K562 (cell line): Measurements from ENCODE around the gene USP5. TPM values are rescaled to one million over a fixed set of nuclear protein-coding genes. Genes with fewer than 3 reads are reported as not detected.
A peak's percentile ranks its signal among the peaks of the same experiment; 100 is the strongest.

ENCODE experiments used
- ATAC-seq: fragments of 200-7000 bp; cut with Tn5 transposase; 3 replicates; pipeline ENCODE4 v1.9.1; 2020; ENCODE audit warnings: moderate library complexity
- BruUV-seq: library from RNA; stranded (reverse); fragments of 400-500 nt; replicated peaks from 2 replicates; lab custom pipeline; 2021; lab: Mats Ljungman, UMichigan
- CTCF ChIA-PET: fragments of 300-600 bp; formaldehyde crosslinking; extraction: SDS; loops from one replicate; lab custom pipeline; 2021; ENCODE audit warnings: low intra/inter-chr PET ratio; lab: Yijun Ruan, JAX
- POLR2A ChIA-PET: fragments of 300-600, 350-650 bp; sonication (Branson Sonifier 250); formaldehyde crosslinking; extraction: SDS; loops from one replicate; lab custom pipeline; 2021; ENCODE audit warnings: antibody characterized with exemption, inconsistent platforms; lab: Yijun Ruan, JAX
- DNase-seq, 4 experiments: peaks; one replicate each; pipeline versions ENCODE4 v3.0.0 to v3.0.0-alpha.2; 2011 to 2018; ENCODE audit warnings: low spot score in 3 of 4, mixed read lengths in 3 of 4; ENCODE audit errors: extremely low read depth in 1 of 4
- FAIRE-seq: peaks from 2 replicates; lab custom pipeline; 2011; peaks lifted over from hg19 to GRCh38; lab: Jason Lieb, UNC
- H2AFZ ChIP-seq: 2 replicates; pipeline ENCODE4 v1.6.0; 2011; ENCODE audit warnings: low read depth, low read length, control low read depth, inconsistent platforms
- H3K27ac ChIP-seq: fragments of 200-600 bp; 3 replicates; pipeline ENCODE4 v1.8.0; 2011; ENCODE audit warnings: low read depth, mild to moderate bottlenecking, control low read depth, inconsistent platforms, low read length, moderate library complexity, mixed read lengths; ENCODE audit errors: extremely low read depth
- H3K27me3 ChIP-seq, 2 experiments: fragments of 300-600 bp in 1 of 2; 2 replicates in 1 of 2; 3 replicates in 1 of 2; pipeline versions ENCODE4 v1.6.0 to v1.8.0; 2011; ENCODE audit warnings: inconsistent platforms in 2 of 2, low read length in 2 of 2, mild to moderate bottlenecking in 1 of 2, mixed read lengths in 1 of 2, moderate library complexity in 1 of 2; ENCODE audit not compliant: control insufficient read depth in 2 of 2, insufficient read depth in 2 of 2
- H3K36me3 ChIP-seq: fragments of 300-600 bp; 3 replicates; pipeline ENCODE4 v1.8.0; 2011; ENCODE audit warnings: mild to moderate bottlenecking, low read length, inconsistent platforms; ENCODE audit not compliant: control insufficient read depth, insufficient read depth
- H3K4me1 ChIP-seq, 2 experiments: fragments of 200-600 bp in 1 of 2; replicated peaks in 1 of 2; 2 replicates in 1 of 2; 3 replicates in 1 of 2; pipeline versions ENCODE4 v1.5.1 to v1.8.0; 2011; ENCODE audit warnings: inconsistent platforms in 2 of 2, low read length in 2 of 2, mild to moderate bottlenecking in 1 of 2, mixed read lengths in 1 of 2, moderate library complexity in 1 of 2; ENCODE audit not compliant: control insufficient read depth in 2 of 2, insufficient read depth in 2 of 2
- H3K4me2 ChIP-seq: 2 replicates; pipeline ENCODE4 v1.6.1; 2011; ENCODE audit warnings: low read length, control low read depth, inconsistent platforms, mixed read lengths; ENCODE audit not compliant: insufficient read depth
- H3K4me3 ChIP-seq: fragments of 200-600 bp; sonication (generic), shearing (Covaris generic); 2 replicates; pipeline ENCODE4 v1.5.1; 2016; ENCODE audit warnings: control low read depth, inconsistent platforms
- H3K79me2 ChIP-seq: fragments of 200-600 bp; 3 replicates; pipeline ENCODE4 v1.8.0; 2011; ENCODE audit warnings: low read length, inconsistent platforms; ENCODE audit not compliant: control insufficient read depth, insufficient read depth
- H3K9ac ChIP-seq, 2 experiments: 2 replicates each; pipeline versions ENCODE4 v1.6.0 to v1.6.1; 2011; ENCODE audit warnings: low read depth in 2 of 2, low read length in 2 of 2, control low read depth in 1 of 2, inconsistent platforms in 1 of 2, mild to moderate bottlenecking in 1 of 2, mixed read lengths in 1 of 2; ENCODE audit not compliant: insufficient read depth in 1 of 2
- H3K9me1 ChIP-seq: one replicate; pipeline ENCODE4 v1.6.0; 2011; ENCODE audit warnings: inconsistent platforms, mild to moderate bottlenecking, low read length, moderate library complexity; ENCODE audit not compliant: control insufficient read depth, insufficient read depth
- H3K9me3 ChIP-seq: replicated peaks from 2 replicates; pipeline ENCODE4 v1.5.1; 2011; ENCODE audit warnings: low read depth, low read length, inconsistent platforms; ENCODE audit not compliant: control insufficient read depth, insufficient read depth
- H4K20me1 ChIP-seq: replicated peaks from 2 replicates; pipeline ENCODE4 v1.6.1; 2011; ENCODE audit warnings: low read length, inconsistent platforms, mixed read lengths; ENCODE audit not compliant: control insufficient read depth, insufficient read depth
- FOXA3 ChIP-seq, 2 experiments: fragments of 450-650 bp in 1 of 2; sonication (generic) in 1 of 2; formaldehyde crosslinking; IDR thresholded peaks in 1 of 2; conservative IDR thresholded peaks in 1 of 2; 2 replicates each; pipeline versions ENCODE4 v1.4.0 to v1.8.0; 2020 to 2022; ENCODE audit warnings: mild to moderate bottlenecking in 2 of 2, missing genetic modification reagents in 1 of 2
- IRF2 ChIP-seq: sonication (generic); formaldehyde crosslinking; IDR thresholded peaks from 2 replicates; pipeline ENCODE4 v1.8.1; 2022; ENCODE audit warnings: mild to moderate bottlenecking, missing genetic modification reagents
- MYC ChIP-seq, 2 experiments: fragments of 250-450 bp in 1 of 2; sonication (Bioruptor Pico) in 1 of 2; IDR thresholded peaks; 2 replicates each; pipeline versions ENCODE4 v1.5.1 to v1.6.1; 2012 to 2021; ENCODE audit warnings: low read depth in 2 of 2, borderline replicate concordance in 1 of 2, improper control_type of control experiment in 1 of 2, low read length in 1 of 2, mild to moderate bottlenecking in 1 of 2, moderate library complexity in 1 of 2
- NCOA6 ChIP-seq: fragments of 450-650 bp; IDR thresholded peaks from 2 replicates; pipeline ENCODE4 v1.6.1; 2017; ENCODE audit warnings: mild to moderate bottlenecking
- NFIC ChIP-seq: fragments of 450-650 bp; IDR thresholded peaks from 2 replicates; pipeline ENCODE4 v1.6.1; 2017; ENCODE audit warnings: mild to moderate bottlenecking, inconsistent platforms
- PTBP1 ChIP-seq: fragments of 200-400 bp; formaldehyde crosslinking; IDR thresholded peaks from 2 replicates; pipeline ENCODE4 v1.6.1; 2017; ENCODE audit warnings: low read depth, low read length
- ZEB2 ChIP-seq: fragments of 450-650 bp; IDR thresholded peaks from 2 replicates; pipeline ENCODE4 v1.6.1; 2016
- ZNF134 ChIP-seq: fragments of 250-450 bp; sonication (Bioruptor Pico); conservative IDR thresholded peaks from 2 replicates; pipeline ENCODE4 v1.4.0; 2020
- ZNF24 ChIP-seq: fragments of 450-650 bp; IDR thresholded peaks from 2 replicates; pipeline ENCODE4 v1.6.1; 2016
- ZNF699 ChIP-seq: fragments of 250-450 bp; sonication (Bioruptor Pico); IDR thresholded peaks from 2 replicates; pipeline ENCODE4 v1.8.0; 2021; ENCODE audit warnings: mild to moderate bottlenecking, moderate library complexity; ENCODE audit not compliant: insufficient replicate concordance
- ZNF785 ChIP-seq: fragments of 250-450 bp; sonication (Bioruptor Pico); IDR thresholded peaks from 2 replicates; pipeline ENCODE4 v1.4.0; 2020; ENCODE audit warnings: mild to moderate bottlenecking
- WGBS: fragments of 100-300 bp; shearing (Covaris generic); methylation state at CpG from one replicate; pipeline ENCODE4 v1.1.6; 2016; ENCODE audit warnings: low coverage, mixed read lengths; ENCODE audit not compliant: insufficient coverage; ENCODE audit errors: missing lambda C conversion rate; 5-methylcytosine and 5-hydroxymethylcytosine counted together
- in situ Hi-C: fragments of 300-500 bp; cut with MboI; formaldehyde crosslinking; loops from 4 replicates; pipeline ENCODE4 v1.15.0; 2018; ENCODE audit warnings: inconsistent platforms, mixed read lengths
- intact Hi-C: fragments of 100-400 bp; cut with micrococcal nuclease; formaldehyde crosslinking; loops from 2 replicates; pipeline ENCODE4 v1.14.2; 2022
- polyA plus RNA-seq, 8 experiments: library from polyadenylated mRNA; depleted of rRNA in 4 of 8; stranded (reverse) in 5 of 8; unstranded in 3 of 8; fragments of >200 nt; fragmentation: Nextera tagmentation in 2 of 8; fragmentation: Illumina TruSeq in 1 of 8; extraction: Ambion mirVana in 2 of 8; extraction: Trizol in 1 of 8; gene quantifications; 2 replicates each; pipeline versions ENCODE4 v1.2.1 to v1.2.3, GENCODE V29; 2011 to 2014; ENCODE audit warnings: inconsistent platforms in 1 of 8, missing spikeins in 1 of 8
- total RNA-seq, 7 experiments: library from RNA; depleted of rRNA in 6 of 7; stranded (reverse); fragments of >200 nt in 6 of 7; fragmentation: Illumina TruSeq in 2 of 7; extraction: Trizol in 2 of 7; gene quantifications; 2 replicates each; pipeline versions ENCODE4 v1.2.1 to v1.2.3, GENCODE V29; 2011 to 2021; ENCODE audit warnings: low replicate concordance in 1 of 7
- TF ChIP-seq, protein P1 (sequence below): fragments of 450-650 bp; formaldehyde crosslinking; IDR thresholded peaks from 2 replicates; pipeline ENCODE4 v1.4.0; 2022; ENCODE audit warnings: missing genetic modification characterization
- TF ChIP-seq, protein P2 (sequence below), 2 experiments: fragments of 450-650 bp; conservative IDR thresholded peaks; 2 replicates each; pipeline ENCODE4 v1.6.1; 2017; ENCODE audit warnings: mild to moderate bottlenecking in 2 of 2, moderate library complexity in 2 of 2
- TF ChIP-seq, protein P3 (sequence below): fragments of 150-350 bp; IDR thresholded peaks from 2 replicates; pipeline ENCODE4 v1.6.1; 2014; ENCODE audit warnings: low read depth, mild to moderate bottlenecking, low read length, borderline replicate concordance
- TF ChIP-seq, protein P4 (sequence below): fragments of 250-450 bp; sonication (Bioruptor Pico); IDR thresholded peaks from 2 replicates; pipeline ENCODE4 v1.8.0; 2022; ENCODE audit warnings: inconsistent platforms

The USP5 gene
- total and polyA plus RNA-seq, 9 of the 15 experiments (the other 6 are each of a cell fraction or from before 2014, with no cell fraction given): 1.4 to 107 (median 48.6) TPM

DNA sequence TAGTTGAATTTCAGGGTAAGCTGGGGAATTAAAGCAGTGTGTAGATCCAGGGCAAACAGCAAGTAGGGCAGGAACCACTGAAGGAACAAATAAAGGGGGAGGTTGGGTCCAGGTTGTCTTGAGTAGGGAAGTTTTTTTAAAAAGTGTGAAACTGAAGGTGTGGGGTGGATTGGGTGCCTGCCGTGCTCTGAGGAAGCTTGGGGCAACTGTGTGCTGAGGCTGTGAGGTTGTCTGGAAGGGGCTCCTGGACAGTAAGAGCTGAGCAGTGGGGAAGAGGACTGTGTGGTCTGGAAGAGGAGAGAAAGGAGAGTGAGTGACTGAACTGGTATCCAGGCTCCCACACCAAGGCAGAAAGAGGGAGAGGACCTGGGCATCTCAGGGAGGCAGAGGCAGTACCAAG, 41.2 kb upstream of the USP5 start:
- POLR2A ChIA-PET: interaction anchor here (0.6 to 2.1 kb wide), 2 partner anchors 18 to 62 kb away, joined by 3 to 5 read pairs; no protein-coding TSS in a partner anchor
- intact Hi-C loops: no loop called here
- TF ChIP-seq, protein P1, sequence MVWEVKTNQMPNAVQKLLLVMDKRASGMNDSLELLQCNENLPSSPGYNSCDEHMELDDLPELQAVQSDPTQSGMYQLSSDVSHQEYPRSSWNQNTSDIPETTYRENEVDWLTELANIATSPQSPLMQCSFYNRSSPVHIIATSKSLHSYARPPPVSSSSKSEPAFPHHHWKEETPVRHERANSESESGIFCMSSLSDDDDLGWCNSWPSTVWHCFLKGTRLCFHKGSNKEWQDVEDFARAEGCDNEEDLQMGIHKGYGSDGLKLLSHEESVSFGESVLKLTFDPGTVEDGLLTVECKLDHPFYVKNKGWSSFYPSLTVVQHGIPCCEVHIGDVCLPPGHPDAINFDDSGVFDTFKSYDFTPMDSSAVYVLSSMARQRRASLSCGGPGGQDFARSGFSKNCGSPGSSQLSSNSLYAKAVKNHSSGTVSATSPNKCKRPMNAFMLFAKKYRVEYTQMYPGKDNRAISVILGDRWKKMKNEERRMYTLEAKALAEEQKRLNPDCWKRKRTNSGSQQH: no peak
- TF ChIP-seq, protein P2, sequence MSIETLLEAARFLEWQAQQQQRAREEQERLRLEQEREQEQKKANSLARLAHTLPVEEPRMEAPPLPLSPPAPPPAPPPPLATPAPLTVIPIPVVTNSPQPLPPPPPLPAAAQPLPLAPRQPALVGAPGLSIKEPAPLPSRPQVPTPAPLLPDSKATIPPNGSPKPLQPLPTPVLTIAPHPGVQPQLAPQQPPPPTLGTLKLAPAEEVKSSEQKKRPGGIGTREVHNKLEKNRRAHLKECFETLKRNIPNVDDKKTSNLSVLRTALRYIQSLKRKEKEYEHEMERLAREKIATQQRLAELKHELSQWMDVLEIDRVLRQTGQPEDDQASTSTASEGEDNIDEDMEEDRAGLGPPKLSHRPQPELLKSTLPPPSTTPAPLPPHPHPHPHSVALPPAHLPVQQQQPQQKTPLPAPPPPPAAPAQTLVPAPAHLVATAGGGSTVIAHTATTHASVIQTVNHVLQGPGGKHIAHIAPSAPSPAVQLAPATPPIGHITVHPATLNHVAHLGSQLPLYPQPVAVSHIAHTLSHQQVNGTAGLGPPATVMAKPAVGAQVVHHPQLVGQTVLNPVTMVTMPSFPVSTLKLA (conservative IDR thresholded peaks at IDR 0.05): no peak
- no peak for TF ChIP-seq FOXA3 (CRISPR knock-in tag; conservative IDR thresholded peaks at IDR 0.05 in 1 of 2, IDR thresholded peaks at IDR 0.05 in 1 of 2)
- TF ChIP-seq, protein P3, sequence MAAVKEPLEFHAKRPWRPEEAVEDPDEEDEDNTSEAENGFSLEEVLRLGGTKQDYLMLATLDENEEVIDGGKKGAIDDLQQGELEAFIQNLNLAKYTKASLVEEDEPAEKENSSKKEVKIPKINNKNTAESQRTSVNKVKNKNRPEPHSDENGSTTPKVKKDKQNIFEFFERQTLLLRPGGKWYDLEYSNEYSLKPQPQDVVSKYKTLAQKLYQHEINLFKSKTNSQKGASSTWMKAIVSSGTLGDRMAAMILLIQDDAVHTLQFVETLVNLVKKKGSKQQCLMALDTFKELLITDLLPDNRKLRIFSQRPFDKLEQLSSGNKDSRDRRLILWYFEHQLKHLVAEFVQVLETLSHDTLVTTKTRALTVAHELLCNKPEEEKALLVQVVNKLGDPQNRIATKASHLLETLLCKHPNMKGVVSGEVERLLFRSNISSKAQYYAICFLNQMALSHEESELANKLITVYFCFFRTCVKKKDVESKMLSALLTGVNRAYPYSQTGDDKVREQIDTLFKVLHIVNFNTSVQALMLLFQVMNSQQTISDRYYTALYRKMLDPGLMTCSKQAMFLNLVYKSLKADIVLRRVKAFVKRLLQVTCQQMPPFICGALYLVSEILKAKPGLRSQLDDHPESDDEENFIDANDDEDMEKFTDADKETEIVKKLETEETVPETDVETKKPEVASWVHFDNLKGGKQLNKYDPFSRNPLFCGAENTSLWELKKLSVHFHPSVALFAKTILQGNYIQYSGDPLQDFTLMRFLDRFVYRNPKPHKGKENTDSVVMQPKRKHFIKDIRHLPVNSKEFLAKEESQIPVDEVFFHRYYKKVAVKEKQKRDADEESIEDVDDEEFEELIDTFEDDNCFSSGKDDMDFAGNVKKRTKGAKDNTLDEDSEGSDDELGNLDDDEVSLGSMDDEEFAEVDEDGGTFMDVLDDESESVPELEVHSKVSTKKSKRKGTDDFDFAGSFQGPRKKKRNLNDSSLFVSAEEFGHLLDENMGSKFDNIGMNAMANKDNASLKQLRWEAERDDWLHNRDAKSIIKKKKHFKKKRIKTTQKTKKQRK: no peak
- TF ChIP-seq, protein P4, sequence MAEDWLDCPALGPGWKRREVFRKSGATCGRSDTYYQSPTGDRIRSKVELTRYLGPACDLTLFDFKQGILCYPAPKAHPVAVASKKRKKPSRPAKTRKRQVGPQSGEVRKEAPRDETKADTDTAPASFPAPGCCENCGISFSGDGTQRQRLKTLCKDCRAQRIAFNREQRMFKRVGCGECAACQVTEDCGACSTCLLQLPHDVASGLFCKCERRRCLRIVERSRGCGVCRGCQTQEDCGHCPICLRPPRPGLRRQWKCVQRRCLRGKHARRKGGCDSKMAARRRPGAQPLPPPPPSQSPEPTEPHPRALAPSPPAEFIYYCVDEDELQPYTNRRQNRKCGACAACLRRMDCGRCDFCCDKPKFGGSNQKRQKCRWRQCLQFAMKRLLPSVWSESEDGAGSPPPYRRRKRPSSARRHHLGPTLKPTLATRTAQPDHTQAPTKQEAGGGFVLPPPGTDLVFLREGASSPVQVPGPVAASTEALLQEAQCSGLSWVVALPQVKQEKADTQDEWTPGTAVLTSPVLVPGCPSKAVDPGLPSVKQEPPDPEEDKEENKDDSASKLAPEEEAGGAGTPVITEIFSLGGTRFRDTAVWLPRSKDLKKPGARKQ: no peak
- TF ChIP-seq ZNF699: no peak
- TF ChIP-seq ZNF785 (CRISPR knock-in tag): no peak
- no peak for TF ChIP-seq NFIC
- TF ChIP-seq PTBP1: no peak
- TF ChIP-seq IRF2 (CRISPR knock-in tag): no peak
- no peak for TF ChIP-seq MYC (IDR thresholded peaks at IDR 0.05; ENCODE audit: low read depth, low read length)
- no peak for TF ChIP-seq MYC (CRISPR knock-in tag; IDR thresholded peaks at IDR 0.05; ENCODE audit: borderline replicate concordance, low read depth)
- no peak for TF ChIP-seq ZNF24
- TF ChIP-seq ZEB2: no peak
- TF ChIP-seq NCOA6: no peak
- TF ChIP-seq ZNF134 (CRISPR knock-in tag): no peak

More for the DNA sequence above, 41.2 kb upstream of the USP5 start:
- ATAC-seq (peak; percentile 22; the same call in 2 of the 3 replicates), FAIRE-seq (no peak), DNase-seq (no peak)
- 67% methylated on average over 1 of the region's 1 CpG for WGBS
- no peaks in the 10 kb centered on the region for H3K9me1 ChIP-seq
- H2AFZ ChIP-seq: peak overlapping the region; percentile 87
- H3K27me3 ChIP-seq: no peaks in the 10 kb centered on the region
- CTCF ChIA-PET: no interaction called here
- H3K4me2 ChIP-seq: no peak overlapping the region
- H3K27ac ChIP-seq: peak overlapping the region; percentile 26; the same call in 1 of the 3 replicates
- no peaks in the 10 kb centered on the region for H3K9me3 ChIP-seq
- H3K36me3 ChIP-seq: no peaks in the 10 kb centered on the region
- no peak overlapping the region for H3K4me3 ChIP-seq
- no TSS peak for BruUV-seq
- no peaks in the 10 kb centered on the region for H4K20me1 ChIP-seq
- peak overlapping the region; percentile 14 to 72; a peak in 2 of 4 replicates for H3K9ac ChIP-seq
- H3K4me1 ChIP-seq: peaks cover 0 to 7% of the 10 kb centered on the region in 2 experiments; a peak in 3 of 5 replicates
- in situ Hi-C loops: no loop called here
- H3K79me2 ChIP-seq: no peaks in the 10 kb centered on the region
